IPS-11a (cell line): ENCODE measurements around the gene SMS.

Source experiments
- H3K4me3 ChIP-seq: one replicate; pipeline ENCODE4 v1.5.1; 2013; ENCODE audit warnings: low read depth, low read length, control low read depth

SMS gene

DNA sequence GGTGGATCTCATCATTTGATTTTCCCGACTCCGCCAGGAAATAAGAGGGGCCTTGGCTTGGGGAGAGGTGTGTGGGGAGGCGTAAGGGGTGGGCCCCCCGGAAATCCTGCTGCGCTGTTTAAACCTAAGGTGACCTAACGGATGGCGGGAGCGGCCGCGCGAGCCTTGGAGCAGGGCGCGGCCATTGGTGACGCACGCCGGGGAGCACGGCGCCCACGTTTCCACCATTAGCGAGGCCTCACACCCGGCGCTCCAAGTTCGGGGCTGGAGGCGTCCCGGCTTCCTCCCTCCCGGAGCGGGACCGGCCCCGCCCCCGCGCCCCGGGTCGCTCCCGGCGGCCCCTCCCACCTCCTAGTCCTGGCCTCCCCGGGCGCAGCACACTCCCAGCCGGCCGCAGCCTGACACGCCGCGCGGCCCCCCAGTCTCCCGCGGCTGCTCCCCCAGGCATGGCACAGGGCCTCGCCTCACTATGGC, at the start of gene SMS:
TSS of gene SMS (plus strand) at position 354 of the 474 bp plus-strand sequence. CDS start at position 470, 116 bp downstream.
- peak within 1 kb of the TSS; percentile 47 for H3K4me3 ChIP-seq

DNA sequence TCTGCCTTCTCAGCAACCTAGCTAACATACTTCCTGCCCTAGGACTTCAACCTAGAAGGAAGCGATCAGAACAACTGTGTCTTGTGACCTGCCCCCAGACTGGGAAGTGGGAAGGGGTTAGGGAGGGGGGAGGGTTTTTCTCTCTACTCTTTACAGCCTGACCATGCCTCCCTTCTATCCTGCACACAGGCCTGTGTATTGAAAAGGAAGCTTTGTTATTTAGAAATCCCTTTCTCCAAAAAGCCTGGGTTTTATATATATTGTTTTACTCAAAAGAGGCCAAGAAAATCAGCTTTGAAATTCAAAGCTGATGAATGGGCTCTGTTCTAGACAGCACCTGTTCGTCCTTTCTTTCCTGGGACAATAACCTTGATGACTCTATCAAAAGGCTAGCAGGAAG, 35.2 kb upstream of the SMS start:
- no peak overlapping the region for H3K4me3 ChIP-seq

DNA sequence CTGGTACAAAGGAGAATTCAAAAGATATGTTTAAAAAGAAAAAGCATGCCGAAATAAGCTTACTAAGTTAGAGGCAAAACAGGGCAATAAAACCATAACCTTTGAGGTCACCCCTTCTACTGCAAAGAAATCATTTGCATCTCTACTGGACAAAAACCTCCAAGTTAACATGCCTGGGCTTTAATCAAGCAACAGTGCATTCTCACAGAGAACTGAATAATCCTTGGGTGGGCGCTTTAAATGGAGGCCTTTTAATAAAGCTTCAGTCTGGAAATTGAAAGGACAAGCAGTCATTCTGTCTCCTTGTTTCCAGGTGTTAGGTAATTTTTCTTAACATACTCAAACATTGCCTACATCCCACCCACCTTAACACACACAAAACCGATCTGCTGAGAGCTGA, 34.6 kb upstream of the SMS start:
- H3K4me3 ChIP-seq: no peak overlapping the region

DNA sequence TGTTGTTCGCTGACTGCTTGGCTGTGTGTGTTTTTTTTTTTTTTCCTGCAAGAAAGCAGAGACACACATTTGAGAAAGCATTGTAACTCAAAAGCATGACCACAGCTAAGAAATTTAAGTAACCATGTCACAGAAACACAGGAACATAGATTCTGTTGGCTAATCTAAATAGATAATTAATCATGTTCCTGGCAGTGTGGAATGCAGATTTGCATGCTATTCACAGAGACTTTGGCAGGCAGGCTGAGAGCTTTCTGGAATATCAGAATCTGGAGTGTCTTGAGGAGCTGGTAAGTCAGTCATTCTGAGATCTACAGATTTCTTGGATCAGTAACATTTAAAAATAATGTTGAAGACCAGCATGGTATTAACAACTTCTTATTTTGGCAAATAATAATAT, 33.2 kb upstream of the SMS start:
- H3K4me3 ChIP-seq: no peak overlapping the region

DNA sequence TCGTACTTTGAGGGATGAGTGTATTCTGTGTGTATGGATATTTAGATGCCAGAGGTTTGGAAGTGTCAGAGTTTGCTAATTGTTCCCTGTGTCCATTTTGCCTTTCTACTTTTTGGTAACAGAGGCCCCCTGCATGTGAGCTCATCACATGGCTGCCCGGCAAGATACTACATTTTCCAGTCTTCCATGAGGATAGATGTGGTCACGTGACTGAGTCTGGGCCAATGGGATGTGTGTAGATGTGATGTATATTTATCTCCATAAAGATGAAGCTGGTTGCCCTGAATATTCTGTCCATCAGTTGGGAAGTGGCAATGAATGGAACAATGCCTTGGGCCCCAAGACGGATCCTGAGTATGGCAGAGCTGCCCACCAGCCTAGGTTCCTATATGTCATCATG, 29.0 kb upstream of the SMS start:
- H3K4me3 ChIP-seq: no peak overlapping the region

DNA sequence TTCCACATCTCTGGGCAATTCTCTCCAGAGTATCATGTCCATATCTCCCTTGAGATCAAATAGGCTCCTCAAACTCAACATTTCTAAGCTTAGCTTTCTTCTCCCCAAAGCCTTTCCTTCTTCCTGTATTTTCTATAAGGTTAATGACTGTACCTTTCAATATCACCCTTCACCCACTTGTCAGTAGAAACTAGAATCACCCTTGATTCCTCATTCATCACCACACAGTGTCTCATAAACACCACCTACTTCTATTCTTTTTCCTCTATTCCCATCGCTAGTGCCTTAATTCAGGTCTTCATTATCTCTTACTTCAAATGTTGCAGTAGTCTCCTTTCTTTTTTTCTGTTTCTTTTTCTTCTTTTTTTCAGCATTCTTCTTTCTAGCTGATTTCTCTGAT, 28.3 kb upstream of the SMS start:
- H3K4me3 ChIP-seq: no peak overlapping the region

DNA sequence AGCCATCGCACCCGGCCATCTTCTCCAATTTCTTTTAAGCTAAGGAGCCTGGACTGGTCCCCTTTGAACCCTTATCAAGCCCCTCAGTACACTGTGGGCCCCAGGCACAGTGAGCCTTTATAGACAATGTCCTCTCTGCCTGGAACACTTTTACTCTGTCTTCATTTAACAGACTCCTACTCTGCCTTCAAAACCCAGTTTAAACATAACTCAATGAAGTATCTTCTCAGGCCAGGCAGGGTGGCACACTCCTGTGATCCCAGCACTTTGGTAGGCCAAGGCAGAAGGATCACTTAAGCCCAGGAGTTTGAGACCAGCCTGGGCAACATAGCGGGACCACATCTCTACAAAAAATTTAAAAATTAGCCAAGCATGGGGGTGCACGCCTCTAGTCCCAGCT, 27.5 kb upstream of the SMS start:
- no peak overlapping the region for H3K4me3 ChIP-seq

DNA sequence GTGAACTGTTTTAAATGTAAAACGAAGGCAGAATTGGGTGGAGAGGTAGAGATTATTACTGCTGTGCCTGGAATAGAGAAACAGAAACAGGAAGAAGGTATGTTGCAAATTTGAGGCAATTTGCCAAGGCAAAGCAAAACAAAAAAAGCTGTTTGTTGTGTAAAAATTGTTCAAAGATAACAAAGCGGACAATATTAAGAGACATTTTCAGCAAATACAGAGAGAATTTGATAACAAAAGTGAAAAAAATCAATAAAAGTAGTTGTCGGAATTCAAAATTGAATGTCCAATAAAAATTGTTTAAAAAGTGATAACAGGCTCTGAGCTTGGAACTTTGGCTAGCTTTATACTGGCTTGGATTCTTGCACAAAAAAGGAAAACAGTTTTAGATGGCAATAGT, 14.4 kb upstream of the SMS start:
- no peak overlapping the region for H3K4me3 ChIP-seq

DNA sequence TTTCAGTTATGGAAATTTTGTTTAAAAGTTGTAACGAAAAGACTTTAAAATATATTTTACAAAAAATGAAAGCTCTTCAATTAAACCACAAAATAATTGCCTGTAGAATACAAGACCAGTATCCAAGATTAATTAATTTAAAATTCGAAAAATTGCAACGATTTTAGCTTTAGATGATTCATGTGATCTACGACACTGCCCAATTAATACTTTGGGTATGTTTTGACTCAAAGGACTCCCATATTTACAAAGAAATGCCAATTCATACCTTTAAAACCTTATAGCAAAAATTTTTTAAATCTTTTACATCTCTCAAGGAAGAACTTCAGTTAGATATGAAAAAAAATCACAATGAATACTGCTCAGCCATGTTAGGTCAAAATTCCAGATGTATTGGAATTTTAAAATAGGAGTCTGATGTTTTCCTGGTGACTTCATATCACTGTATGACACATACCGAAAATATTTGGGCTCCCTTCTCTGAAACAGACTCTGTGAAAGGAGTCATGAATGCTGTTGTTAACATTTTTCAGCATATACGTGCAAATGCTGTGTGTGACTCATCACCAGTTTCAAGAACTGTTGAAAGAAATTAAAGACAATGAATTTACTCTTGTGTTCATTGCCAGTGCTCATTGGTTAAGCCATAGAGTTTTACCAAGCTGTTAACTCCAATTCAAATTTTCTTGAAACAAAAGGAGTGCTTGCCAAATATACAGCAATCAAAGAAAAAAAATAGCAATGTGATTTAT, 13.8 kb upstream of the SMS start:
- H3K4me3 ChIP-seq: no peak overlapping the region

DNA sequence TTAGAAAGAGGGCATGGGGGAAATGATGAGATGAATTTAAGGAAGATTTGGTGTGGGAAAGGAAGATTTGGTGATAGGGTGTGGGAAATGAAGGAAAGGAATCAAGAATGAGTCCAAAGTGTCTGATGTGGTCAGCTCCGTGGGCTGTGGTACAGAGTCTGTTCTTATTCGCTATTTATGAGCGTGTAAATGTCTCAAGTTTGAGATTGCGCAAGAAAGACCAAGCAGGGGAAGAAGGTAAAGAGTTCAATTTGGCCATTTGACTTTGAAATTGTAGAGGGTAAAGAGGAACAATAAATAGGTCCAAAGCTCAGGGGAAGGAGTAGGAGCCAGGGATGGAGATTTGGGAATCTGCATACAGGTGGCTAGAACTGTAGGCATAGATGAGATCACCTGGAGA, 11.3 kb upstream of the SMS start:
- H3K4me3 ChIP-seq: no peak overlapping the region

DNA sequence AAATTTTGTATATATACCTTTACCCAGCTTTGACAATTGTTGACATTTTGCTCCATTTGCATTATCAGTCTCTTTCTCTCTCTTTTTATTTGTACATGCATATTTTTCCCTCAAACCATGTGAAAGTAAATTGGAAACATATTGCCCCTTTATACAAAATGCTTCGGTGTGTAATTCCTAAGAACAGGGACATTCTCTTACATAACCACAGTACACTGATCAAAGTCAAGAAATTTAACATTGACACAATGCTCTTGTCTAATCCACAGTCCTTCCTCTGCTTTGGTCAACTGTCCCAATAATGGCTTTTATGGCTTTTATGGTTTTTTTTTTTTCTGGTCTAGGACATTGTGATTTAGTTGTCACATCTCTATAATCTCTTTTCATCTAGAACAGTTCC, 9.5 kb upstream of the SMS start:
- no peak overlapping the region for H3K4me3 ChIP-seq

DNA sequence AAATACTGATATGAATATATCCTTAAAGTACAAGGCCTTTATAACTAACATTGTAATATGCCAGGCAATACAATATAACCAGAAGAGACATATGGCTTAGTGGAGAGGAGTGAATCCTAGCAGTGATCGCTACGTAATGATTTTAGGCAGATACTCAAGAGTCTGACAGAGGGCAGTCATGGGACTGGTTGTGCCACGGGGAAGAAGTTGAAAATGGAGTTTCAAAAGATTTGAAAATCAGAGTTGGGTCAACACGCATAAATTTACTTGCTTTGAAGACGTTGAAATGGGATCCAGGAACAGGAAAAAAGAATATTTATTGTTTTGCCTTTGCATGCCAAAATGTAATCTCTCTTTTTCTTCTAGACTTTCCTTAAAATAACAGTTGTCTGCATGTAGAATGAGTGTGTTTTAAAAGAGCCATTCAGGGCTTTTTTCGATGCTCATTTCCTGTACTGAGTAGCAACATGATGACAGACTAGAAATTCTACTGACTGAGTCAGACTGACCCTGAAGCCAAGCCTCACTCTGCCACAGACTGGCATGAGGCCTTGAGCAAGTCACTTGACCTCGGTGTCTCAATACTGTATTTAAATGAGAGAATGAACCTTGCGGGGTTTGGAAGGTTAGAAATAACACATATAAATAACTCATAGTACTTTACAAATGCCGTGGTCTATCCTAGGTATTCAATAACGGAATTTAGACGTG, 8.1 kb upstream of the SMS start:
- no peak overlapping the region for H3K4me3 ChIP-seq

DNA sequence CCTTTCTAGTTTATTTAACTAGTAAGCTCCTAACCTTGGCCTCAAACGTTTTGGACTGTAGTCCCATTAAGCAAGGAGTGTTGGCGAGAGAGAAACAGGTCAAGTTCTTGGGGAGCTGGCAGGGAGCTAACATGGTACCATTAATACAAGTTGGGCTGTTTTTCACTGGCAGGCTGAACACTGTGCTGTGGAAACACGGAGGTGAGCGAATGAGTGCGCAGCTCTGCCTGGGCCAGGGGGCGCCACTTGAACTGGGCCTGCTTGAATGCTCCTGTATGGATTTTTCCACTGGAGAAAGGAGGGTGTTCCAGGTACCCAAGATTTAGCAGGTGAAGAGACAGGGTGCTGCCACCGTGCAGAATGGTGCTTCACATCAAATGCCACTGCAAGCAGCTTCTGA, 7.4 kb upstream of the SMS start:
- H3K4me3 ChIP-seq: no peak overlapping the region

DNA sequence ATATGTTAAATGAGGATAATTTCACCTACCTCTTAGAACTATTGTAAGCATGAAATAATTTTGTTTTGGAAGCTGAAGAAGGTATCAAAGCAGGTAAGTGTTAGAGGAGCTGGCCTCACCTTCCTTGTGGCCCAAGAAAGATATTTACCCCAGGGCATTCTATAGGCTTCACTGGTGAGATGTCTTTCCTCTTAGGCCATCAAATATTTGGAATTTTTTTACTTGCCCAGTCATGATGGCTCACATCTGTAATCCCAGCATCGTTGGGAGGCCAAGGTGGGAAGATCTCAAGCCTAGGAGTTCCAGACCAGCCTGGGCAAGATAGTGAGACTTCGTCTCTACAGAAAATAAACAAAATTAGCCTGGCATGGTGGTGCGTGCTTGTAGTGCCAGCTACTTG, 6.1 kb upstream of the SMS start:
- H3K4me3 ChIP-seq: no peak overlapping the region

DNA sequence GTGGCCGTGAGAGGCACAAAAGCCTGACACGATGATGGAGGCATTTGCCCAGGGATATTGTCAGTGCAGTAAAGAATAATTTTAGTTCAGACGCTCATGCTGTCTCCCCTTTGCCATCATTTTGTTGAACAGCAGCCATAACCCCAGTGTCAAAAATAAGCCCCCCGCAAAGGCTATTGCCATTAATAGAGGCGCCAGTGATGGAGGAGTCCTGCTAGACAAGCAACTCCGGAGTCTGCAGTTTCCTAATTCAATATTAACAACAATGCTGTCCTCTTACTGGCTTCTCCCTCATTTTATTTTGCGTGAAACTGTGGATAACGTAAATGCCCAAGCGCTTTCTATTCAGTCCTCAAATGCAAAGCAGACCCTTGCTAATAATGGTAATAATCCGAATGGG, 603 bp upstream of the SMS start:
- H3K4me3 ChIP-seq: peak overlapping the region; percentile 30

DNA sequence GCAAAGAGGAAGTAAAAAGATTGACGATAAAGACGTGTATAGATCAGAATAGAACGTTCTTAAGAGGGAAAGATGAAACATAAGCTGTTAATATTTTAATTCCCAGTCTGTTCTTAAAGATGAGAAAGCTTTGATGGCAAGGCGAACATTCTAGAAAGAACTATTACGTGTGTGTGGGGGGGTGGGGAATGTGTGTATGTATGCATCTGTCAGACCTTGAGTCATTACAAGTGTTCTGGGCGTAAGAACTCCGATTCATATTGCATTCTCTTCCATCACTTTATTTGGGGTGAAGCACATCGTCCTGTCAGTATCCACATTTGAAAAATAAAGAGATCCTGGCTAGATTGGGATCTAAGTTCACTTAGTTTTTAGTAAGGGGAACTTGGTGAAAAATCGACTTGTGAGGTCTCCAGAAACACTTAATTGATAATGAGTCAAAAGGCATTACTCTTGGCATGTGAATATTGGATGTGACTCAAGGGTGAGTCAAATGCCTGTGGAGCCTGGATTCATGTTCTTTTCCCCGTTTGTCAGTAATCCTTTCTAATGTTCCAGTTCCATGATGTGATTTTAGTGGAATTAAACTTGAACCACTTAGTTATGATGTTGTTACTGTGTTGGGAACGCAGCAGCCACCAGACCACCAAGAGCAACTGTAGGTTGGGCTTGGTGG, 3.1 kb downstream of the SMS start:
- H3K4me3 ChIP-seq: no peak overlapping the region

DNA sequence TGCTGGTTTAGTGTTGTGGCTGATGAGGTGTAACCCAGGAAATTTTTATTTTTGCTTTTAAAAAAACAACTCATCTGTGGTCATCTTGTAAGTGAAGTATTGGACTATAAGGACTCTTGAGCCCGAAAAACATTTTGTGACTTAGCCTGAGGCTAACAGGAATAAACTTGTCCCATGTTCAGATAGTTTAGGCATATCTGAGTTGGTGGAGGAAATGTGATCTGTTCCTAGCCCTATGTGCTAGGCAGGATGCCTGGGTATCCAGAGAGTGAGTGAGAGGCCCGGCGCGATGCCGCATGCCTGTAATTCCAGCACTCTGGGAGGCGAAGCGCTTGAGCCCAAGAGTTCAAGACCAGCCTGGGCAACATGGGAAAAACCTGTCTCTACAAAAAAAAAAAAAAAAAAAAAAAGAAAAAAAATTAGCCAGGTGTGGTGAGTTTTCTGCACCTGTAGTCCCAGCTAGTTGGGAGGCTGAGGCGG, 3.7 kb downstream of the SMS start:
- H3K4me3 ChIP-seq: no peak overlapping the region

DNA sequence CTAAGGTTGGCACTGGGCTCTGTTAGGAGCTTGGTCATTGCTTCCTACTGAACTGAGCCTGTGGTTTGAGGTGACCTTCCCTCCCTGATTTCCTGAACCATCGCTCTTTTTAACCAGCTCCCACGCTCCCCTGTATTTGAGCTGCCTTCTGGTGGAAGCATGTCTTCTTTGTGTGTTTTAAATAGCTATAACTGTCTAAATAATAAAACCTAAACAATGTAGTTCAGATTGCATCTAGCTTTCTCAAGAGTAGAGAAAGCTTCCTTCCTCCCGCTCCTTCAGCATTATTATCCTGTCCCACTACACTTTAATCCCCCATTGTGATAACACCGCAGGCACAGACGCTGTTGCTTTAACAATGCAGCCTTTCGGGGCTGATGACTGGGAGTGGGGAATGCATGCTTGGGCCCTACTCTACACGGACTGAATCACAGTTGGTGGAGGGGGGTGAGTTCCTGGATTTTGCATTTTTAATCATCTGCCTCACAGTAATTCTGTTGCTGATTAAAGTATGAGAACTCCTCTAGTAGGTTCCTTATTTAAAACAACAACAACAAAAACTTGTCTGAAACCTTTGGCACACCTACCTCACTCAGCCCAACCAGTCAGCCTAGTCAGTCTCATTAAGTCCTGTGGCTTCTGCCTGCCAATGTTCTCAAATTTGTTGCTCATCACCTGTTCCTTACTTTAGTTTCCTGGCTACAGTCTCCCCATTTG, 6.6 kb downstream of the SMS start:
- H3K4me3 ChIP-seq: no peak overlapping the region

DNA sequence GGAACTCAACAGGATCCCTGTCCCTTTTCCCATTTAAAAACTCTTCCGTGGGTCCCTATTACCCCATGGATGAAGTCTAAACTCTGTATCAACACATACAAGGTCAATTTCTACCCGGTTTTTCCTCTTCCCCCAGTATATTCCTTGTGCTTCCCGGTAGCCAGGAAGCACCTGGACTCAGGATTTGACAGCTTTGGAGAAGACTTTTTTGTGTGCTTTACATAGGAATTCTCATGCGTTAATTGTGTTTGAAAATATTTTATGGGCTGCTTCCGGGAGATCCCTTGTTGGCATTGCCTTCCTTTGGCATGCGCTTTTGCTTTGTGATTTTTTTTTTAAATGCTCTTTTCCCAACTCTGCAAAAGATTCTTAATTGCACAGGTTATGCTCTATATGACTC, 7.2 kb downstream of the SMS start:
- no peak overlapping the region for H3K4me3 ChIP-seq

DNA sequence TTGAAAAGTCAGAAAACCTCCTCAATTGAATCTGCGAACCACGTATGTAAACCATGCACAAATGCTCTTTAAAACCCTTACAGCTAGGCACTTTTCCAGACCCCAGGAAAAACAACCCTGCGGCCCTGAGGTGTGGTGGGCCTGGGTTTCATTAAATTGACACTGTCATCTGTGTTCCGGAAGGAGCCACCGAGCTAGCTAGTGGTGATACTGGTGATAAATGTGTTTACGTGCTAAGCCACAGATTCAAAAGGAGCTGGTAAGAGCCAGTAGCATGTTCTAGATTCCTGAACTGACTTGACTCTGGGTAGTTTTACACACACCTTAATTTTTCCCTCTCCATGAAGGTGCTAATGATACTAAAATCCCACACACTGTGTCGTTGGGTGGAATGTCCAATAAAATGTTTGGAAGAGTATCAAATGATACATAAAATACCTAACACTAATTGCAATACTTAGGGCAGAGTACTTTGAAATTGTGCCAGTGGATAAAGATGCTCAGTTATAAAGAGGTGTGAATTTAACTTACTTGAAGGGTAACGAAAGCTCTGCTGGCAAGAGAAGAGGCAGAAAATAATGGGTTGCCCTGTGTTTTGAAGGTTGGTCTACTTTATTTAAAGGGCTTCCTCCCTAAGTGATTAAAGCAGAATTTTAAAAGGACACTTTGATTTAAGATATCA, 8.5 kb downstream of the SMS start:
- no peak overlapping the region for H3K4me3 ChIP-seq

DNA sequence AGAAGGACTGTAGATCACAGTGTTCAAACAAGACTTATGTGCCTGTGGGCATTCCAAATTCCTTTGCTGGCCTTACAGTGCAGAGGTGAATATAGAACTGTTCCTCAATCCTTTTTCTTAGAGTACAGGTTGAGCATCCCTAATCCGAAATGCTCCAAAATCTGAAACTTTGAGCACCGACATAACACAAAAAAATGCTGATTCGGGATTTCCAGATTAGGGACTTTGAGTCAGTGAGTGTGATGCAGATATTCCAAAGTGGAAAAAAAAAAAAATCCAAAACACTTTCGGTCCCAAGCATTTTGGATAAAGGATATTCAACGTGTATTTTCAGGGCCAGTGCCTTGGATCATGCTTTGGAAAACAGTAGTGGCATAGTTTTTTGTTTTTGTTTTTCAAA, 9.2 kb downstream of the SMS start:
- no peak overlapping the region for H3K4me3 ChIP-seq
